GM12891 (cell line): ENCODE data around the gene UBE2L6.

Experiments used
- POLR2A ChIP-seq: IDR thresholded peaks from 2 replicates; pipeline ENCODE4 v1.6.1; 2011; ENCODE audit warnings: low read depth, low read length, control low read depth
- POLR2AphosphoS5 ChIP-seq: IDR thresholded peaks from 2 replicates; pipeline ENCODE4 v1.6.1; 2011; ENCODE audit warnings: low read depth, low read length, control low read depth

GRCh38 chr11:57521116-57521515, 46.4 kb downstream of the UBE2L6 start:
- TF ChIP-seq POLR2AphosphoS5 (no peak), POLR2A (no peak)
